Spleen (tissue), 7 donors: ENCODE results near the gene CCDC7.

Source experiments
- POLR2A ChIP-seq, 3 donors: fragments of 450-650 bp; IDR thresholded peaks; one replicate each; pipeline ENCODE4 v1.5.1; 2017; ENCODE audit warnings: antibody characterized with exemption in 3 of 3, mild to moderate bottlenecking in 1 of 3
- POLR2AphosphoS5 ChIP-seq, 3 donors: sonication (generic); formaldehyde crosslinking; IDR thresholded peaks; one replicate each; pipeline ENCODE4 v1.5.1; 2017; ENCODE audit warnings: antibody characterized with exemption in 3 of 3
- TF ChIP-seq, protein P1 (sequence below), 11 experiments: fragments of 200-600 bp in 7 of 11; fragments of 450-650 bp in 4 of 11; sonication (generic) in 4 of 11; IDR thresholded peaks in 8 of 11; conservative IDR thresholded peaks in 3 of 11; 1 replicate in 7 of 11; 2 replicates in 4 of 11; pipeline versions ENCODE4 v1.4.0 to v1.8.0; 2016 to 2021; ENCODE audit warnings: antibody characterized with exemption in 11 of 11, inconsistent platforms in 4 of 11, mild to moderate bottlenecking in 1 of 11
- donor health status: DM: no; HTN: no; CAD: no; lungs with moderate emphysema.
- donor health status: DM: no; HTN: no; CAD: no.
- donor health status: DM: no; HTN: no; CAD: no.

GRCh38 chr10:32882076-32882475, 436.1 kb downstream of the CCDC7 start:
- TF ChIP-seq POLR2A (IDR thresholded peaks at IDR 0.05) (no peak), POLR2AphosphoS5 (IDR thresholded peaks at IDR 0.05) (no peak)
- TF ChIP-seq, protein P1, sequence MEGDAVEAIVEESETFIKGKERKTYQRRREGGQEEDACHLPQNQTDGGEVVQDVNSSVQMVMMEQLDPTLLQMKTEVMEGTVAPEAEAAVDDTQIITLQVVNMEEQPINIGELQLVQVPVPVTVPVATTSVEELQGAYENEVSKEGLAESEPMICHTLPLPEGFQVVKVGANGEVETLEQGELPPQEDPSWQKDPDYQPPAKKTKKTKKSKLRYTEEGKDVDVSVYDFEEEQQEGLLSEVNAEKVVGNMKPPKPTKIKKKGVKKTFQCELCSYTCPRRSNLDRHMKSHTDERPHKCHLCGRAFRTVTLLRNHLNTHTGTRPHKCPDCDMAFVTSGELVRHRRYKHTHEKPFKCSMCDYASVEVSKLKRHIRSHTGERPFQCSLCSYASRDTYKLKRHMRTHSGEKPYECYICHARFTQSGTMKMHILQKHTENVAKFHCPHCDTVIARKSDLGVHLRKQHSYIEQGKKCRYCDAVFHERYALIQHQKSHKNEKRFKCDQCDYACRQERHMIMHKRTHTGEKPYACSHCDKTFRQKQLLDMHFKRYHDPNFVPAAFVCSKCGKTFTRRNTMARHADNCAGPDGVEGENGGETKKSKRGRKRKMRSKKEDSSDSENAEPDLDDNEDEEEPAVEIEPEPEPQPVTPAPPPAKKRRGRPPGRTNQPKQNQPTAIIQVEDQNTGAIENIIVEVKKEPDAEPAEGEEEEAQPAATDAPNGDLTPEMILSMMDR (IDR thresholded peaks at IDR 0.05 in 8 of 11, conservative IDR thresholded peaks at IDR 0.05 in 3 of 11), result no peak
